IMR-90 (cell line): ENCODE results near the gene ARFGAP2.

Source experiments
- MAFK ChIP-seq: IDR thresholded peaks from 2 replicates; pipeline ENCODE4 v1.6.1; 2012; ENCODE audit warnings: low read depth, low read length, improper control_type of control experiment
- MXI1 ChIP-seq: IDR thresholded peaks from 2 replicates; pipeline ENCODE4 v1.6.1; 2012; ENCODE audit warnings: low read depth, mild to moderate bottlenecking, low read length, moderate library complexity, borderline replicate concordance
- NFE2L2 ChIP-seq: fragments of 150-350 bp; IDR thresholded peaks from 2 replicates; pipeline ENCODE4 v1.6.1; 2016; ENCODE audit warnings: low read depth, mild to moderate bottlenecking, low read length
- POLR2A ChIP-seq: IDR thresholded peaks from 2 replicates; pipeline ENCODE4 v1.6.1; 2012; ENCODE audit warnings: mild to moderate bottlenecking, low read depth, low read length
- RAD21 ChIP-seq: IDR thresholded peaks from 2 replicates; pipeline ENCODE4 v1.6.1; 2012; ENCODE audit warnings: low read length, improper control_type of control experiment
- RCOR1 ChIP-seq: IDR thresholded peaks from 2 replicates; pipeline ENCODE4 v1.6.1; 2012; ENCODE audit warnings: mild to moderate bottlenecking, low read length, improper control_type of control experiment; ENCODE audit not compliant: insufficient replicate concordance
- RFX5 ChIP-seq: IDR thresholded peaks from 2 replicates; pipeline ENCODE4 v1.8.0; 2012; ENCODE audit warnings: low read depth, mild to moderate bottlenecking, low read length, moderate library complexity
- USF2 ChIP-seq: fragments of 150-350 bp; IDR thresholded peaks from 2 replicates; pipeline ENCODE4 v1.6.1; 2017; ENCODE audit warnings: mild to moderate bottlenecking, antibody characterized with exemption, low read length, low read depth
- TF ChIP-seq, protein P1 (sequence below): conservative IDR thresholded peaks from 2 replicates; pipeline ENCODE4 v1.5.1; 2012; ENCODE audit warnings: mild to moderate bottlenecking, low read depth, low read length, improper control_type of control experiment

GRCh38 chr11:47139878-47140277, 36.8 kb downstream of the ARFGAP2 start:
- TF ChIP-seq, protein P1, sequence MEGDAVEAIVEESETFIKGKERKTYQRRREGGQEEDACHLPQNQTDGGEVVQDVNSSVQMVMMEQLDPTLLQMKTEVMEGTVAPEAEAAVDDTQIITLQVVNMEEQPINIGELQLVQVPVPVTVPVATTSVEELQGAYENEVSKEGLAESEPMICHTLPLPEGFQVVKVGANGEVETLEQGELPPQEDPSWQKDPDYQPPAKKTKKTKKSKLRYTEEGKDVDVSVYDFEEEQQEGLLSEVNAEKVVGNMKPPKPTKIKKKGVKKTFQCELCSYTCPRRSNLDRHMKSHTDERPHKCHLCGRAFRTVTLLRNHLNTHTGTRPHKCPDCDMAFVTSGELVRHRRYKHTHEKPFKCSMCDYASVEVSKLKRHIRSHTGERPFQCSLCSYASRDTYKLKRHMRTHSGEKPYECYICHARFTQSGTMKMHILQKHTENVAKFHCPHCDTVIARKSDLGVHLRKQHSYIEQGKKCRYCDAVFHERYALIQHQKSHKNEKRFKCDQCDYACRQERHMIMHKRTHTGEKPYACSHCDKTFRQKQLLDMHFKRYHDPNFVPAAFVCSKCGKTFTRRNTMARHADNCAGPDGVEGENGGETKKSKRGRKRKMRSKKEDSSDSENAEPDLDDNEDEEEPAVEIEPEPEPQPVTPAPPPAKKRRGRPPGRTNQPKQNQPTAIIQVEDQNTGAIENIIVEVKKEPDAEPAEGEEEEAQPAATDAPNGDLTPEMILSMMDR: no peak
- TF ChIP-seq POLR2A (no peak), USF2 (no peak), MXI1 (no peak), RAD21 (no peak), MAFK (no peak), RFX5 (no peak), RCOR1 (no peak), NFE2L2 (no peak)
